GDM1 (cell line): ENCODE results near the gene INTS15.

Source experiments
- DNase-seq: peaks from one replicate; lab custom pipeline; 2025; lab: John Stamatoyannopoulos, UW

The INTS15 gene

GRCh38 chr7:6618621-6619020 is 28.8 kb downstream of the INTS15 start:
- no peak for DNase-seq

GRCh38 chr7:6619961-6620360 is 30.1 kb downstream of the INTS15 start:
- DNase-seq = no peak

GRCh38 chr7:6621195-6622133 is 31.6 kb downstream of the INTS15 start:
- no peak for DNase-seq

GRCh38 chr7:6622134-6622710 is 32.4 kb downstream of the INTS15 start:
- no peak for DNase-seq

- DNase-seq = no peak
Observed at GRCh38 chr7:6623589-6624245, 33.9 kb downstream of the INTS15 start.

- DNase-seq = no peak
Observed at GRCh38 chr7:6624246-6624611, 34.4 kb downstream of the INTS15 start.

GRCh38 chr7:6628045-6628444 is 38.2 kb downstream of the INTS15 start:
- DNase-seq = no peak

- DNase-seq = no peak
Observed at GRCh38 chr7:6630007-6630849, 40.4 kb downstream of the INTS15 start.

GRCh38 chr7:6631605-6632004 is 41.8 kb downstream of the INTS15 start:
- no peak for DNase-seq

GRCh38 chr7:6634021-6634420 is 44.2 kb downstream of the INTS15 start:
- DNase-seq = no peak

- DNase-seq = peak; percentile 47
Observed at GRCh38 chr7:6634971-6635370, 45.1 kb downstream of the INTS15 start.

GRCh38 chr7:6636741-6637543 is 47.1 kb downstream of the INTS15 start, which contains the start of gene ZNF316:
TSS of gene ZNF316 (plus strand) at chr7:6637318. CDS start at chr7:6642410, 5,092 bp downstream.
- DNase-seq = peak; percentile 48

- peak; percentile 47 for DNase-seq
Observed at GRCh38 chr7:6637544-6638229, 47.9 kb downstream of the INTS15 start.

- DNase-seq = no peak
Observed at GRCh38 chr7:6639032-6639431, 49.2 kb downstream of the INTS15 start.

- no peak for DNase-seq
Observed at GRCh38 chr7:6639627-6640026, 49.8 kb downstream of the INTS15 start.

GRCh38 chr7:6640246-6640721 is 50.5 kb downstream of the INTS15 start:
- DNase-seq = no peak

GRCh38 chr7:6641305-6642035 is 51.6 kb downstream of the INTS15 start:
- DNase-seq = no peak

GRCh38 chr7:6642239-6642839 is 52.5 kb downstream of the INTS15 start:
- no peak for DNase-seq
